HG03378 (cell line): ENCODE data around the gene CAPN1.

Experiments used
- ATAC-seq: cut with Tn5 transposase; IDR thresholded peaks from one replicate; pipeline ENCODE4 v1.9.1; 2021; ENCODE audit warnings: mild to moderate bottlenecking, moderate library complexity; ENCODE audit not compliant: unreplicated experiment

Gene CAPN1

DNA sequence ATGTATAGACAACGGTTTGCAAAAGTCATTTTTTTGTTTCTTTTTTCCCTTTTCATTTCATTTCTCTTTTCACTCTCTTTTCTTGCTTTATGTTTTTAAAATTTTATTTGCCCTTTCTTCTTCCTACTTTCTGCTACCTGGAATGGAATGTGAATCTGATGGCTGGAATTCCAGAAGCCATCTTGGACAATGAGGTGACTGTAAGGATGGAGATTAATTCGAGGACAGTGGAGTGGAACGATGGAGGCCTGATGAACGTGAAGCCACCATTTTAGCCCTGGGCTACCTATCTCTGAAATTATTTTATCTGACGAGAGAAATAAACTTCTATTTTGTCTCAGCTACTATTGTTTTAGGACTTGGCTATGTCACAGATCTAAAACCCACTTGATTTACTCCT is 77.3 kb downstream of the CAPN1 start:
- ATAC-seq = no peak

DNA sequence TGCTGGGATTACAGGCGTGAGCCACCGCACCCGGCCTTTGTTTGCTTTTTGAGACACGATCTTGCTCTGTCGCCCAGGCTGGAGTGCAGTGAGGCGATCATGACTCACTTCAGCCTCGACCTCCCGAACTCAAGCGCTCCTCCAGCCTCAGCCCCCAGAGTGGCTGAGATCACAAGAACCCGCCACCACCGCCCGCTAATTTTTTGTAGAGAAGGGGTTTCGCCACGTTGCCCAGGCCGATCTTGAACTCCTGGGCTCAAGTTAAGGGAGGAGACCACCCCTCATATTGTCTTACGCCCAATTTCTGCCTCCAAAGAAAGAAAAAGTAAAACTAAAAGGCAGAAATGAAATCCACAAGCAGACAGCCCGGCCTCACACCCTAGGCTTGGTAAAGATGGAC is 78.6 kb downstream of the CAPN1 start:
- no peak for ATAC-seq

DNA sequence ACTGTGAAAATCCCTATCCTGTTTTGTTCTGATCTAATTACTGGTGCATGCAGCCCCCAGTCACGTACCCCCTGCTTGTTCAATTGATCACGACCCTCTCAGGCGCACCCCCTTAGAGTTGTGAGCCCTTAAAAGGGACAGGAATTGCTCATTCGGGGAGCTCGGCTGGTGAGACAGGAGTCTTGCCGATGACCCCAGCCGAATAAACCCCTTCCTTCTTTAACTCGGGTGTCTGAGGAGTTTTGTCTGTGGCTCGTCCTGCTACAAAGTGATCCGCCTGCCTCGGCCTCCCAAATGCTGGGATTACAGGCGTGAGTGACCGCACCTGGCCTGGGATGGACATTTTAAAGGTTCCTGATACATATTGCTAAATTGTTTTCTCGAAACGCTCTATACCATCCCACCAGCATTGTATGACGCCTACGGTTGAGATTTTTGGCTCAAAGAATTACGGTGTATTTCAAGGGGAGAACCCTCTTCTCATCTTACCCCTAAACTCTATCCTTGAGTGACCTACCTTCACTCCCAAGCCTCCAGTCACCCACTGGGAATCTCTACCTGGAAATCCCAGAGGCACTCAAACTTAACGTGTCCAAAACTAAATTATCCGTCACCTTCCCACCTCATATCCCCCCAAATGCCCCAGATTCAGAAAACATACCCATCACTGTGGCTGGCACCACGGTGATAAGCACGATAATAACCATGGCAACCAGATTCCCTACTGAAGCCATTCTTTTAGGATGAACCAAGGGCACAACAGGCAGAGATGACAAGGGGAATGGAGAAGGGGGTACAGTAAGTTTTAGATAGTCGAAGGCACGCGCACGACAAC is 79.2 kb downstream of the CAPN1 start:
- ATAC-seq = peak; percentile 20
